GM10266 (cell line): ENCODE measurements around the gene MAGI1.

ENCODE experiments used
- DNase-seq: peaks from one replicate; pipeline ENCODE4 v3.0.0; 2012; ENCODE audit errors: extremely low spot score
- CTCF ChIP-seq: IDR thresholded peaks from 2 replicates; pipeline ENCODE4 v1.5.1; 2012; ENCODE audit warnings: mild to moderate bottlenecking, low read depth; ENCODE audit not compliant: control insufficient read depth, insufficient read depth; ENCODE audit errors: missing control alignments

The MAGI1 gene

GRCh38 chr3:65787340-65787739 lies 251.4 kb downstream of the MAGI1 start:
- TF ChIP-seq CTCF: no peak
- DNase-seq: no peak

- no peak for TF ChIP-seq CTCF
- DNase-seq: no peak
These were observed 251.8 kb downstream of the MAGI1 start for GRCh38 chr3:65786890-65787289.

GRCh38 chr3:65785065-65785645 lies 253.6 kb downstream of the MAGI1 start:
- peak; percentile 57 for TF ChIP-seq CTCF

GRCh38 chr3:65783117-65783516 lies 255.6 kb downstream of the MAGI1 start:
- TF ChIP-seq CTCF: no peak
- no peak for DNase-seq

More at GRCh38 chr3:65785065-65785645, 253.6 kb downstream of the MAGI1 start:
- peak; percentile 21 for DNase-seq

- no peak for TF ChIP-seq CTCF
These were observed 257.1 kb downstream of the MAGI1 start for GRCh38 chr3:65781594-65781993.

GRCh38 chr3:65779390-65779789 lies 259.3 kb downstream of the MAGI1 start:
- no peak for TF ChIP-seq CTCF
- no peak for DNase-seq

More at GRCh38 chr3:65781594-65781993, 257.1 kb downstream of the MAGI1 start:
- no peak for DNase-seq

- TF ChIP-seq CTCF: no peak
- no peak for DNase-seq
These were observed 259.8 kb downstream of the MAGI1 start for GRCh38 chr3:65778968-65779367.
